HUDEP-2 (cell line): Measurements from ENCODE around the gene SERPINE2.

Experiments used
- DNase-seq, 76 experiments: peaks; one replicate each; lab custom pipeline; 2025; ENCODE audit not compliant: unreplicated experiment in 76 of 76; lab: John Stamatoyannopoulos, UW

Gene SERPINE2

GRCh38 chr2:223980397-223980735 is 58.7 kb downstream of the SERPINE2 start:
- DNase-seq = no peak

GRCh38 chr2:223979730-223980396 is 59.2 kb downstream of the SERPINE2 start:
- DNase-seq = no peak

GRCh38 chr2:223978451-223978850 is 60.6 kb downstream of the SERPINE2 start:
- no peak for DNase-seq

- DNase-seq = no peak
Observed at GRCh38 chr2:223976635-223977226, 62.4 kb downstream of the SERPINE2 start.

GRCh38 chr2:223973606-223974005 is 65.5 kb downstream of the SERPINE2 start:
- no peak for DNase-seq

- DNase-seq = no peak
Observed at GRCh38 chr2:223972656-223973102, 66.4 kb downstream of the SERPINE2 start.

GRCh38 chr2:223971731-223972130 is 67.4 kb downstream of the SERPINE2 start:
- no peak for DNase-seq

GRCh38 chr2:223970343-223971128 is 68.5 kb downstream of the SERPINE2 start:
- peak in 33 of 76 experiments; percentile 3 to 69 (median 31) for DNase-seq

- DNase-seq = no peak
Observed at GRCh38 chr2:223969856-223970255, 69.2 kb downstream of the SERPINE2 start.

- DNase-seq = no peak
Observed at GRCh38 chr2:223969315-223969714, 69.8 kb downstream of the SERPINE2 start.

GRCh38 chr2:223967981-223968380 is 71.1 kb downstream of the SERPINE2 start:
- DNase-seq = no peak

- peak in 1 of 76 experiments; percentile 11 for DNase-seq
Observed at GRCh38 chr2:223959688-223960087, 79.4 kb downstream of the SERPINE2 start.

- DNase-seq = peak in 74 of 76 experiments; percentile 24 to 95 (median 89)
Observed at GRCh38 chr2:223957092-223957851, 81.8 kb downstream of the SERPINE2 start, which contains the start of gene MRPL44. TSS of gene MRPL44 (plus strand) at chr2:223957463. CDS start at chr2:223957473, 10 bp downstream.

GRCh38 chr2:223956300-223956699 is 82.8 kb downstream of the SERPINE2 start:
- no peak for DNase-seq

- no peak for DNase-seq
Observed at GRCh38 chr2:223954401-223954800, 84.7 kb downstream of the SERPINE2 start.

GRCh38 chr2:223952280-223952968 is 86.7 kb downstream of the SERPINE2 start:
- no peak for DNase-seq

- no peak for DNase-seq
Observed at GRCh38 chr2:223950448-223951347, 88.4 kb downstream of the SERPINE2 start.

- DNase-seq = peak in 8 of 76 experiments; percentile 2 to 32 (median 12)
Observed at GRCh38 chr2:223949241-223949840, 89.7 kb downstream of the SERPINE2 start.

GRCh38 chr2:223947711-223948205 is 91.3 kb downstream of the SERPINE2 start:
- DNase-seq = no peak
